IMR-90 (cell line): ENCODE results near the gene CREB5. TPM values are rescaled to one million over a fixed set of nuclear protein-coding genes. Genes with fewer than 3 reads are reported as not detected.

Source experiments
- ATAC-seq: fragments of 200-7000 bp; cut with Tn5 transposase; 2 replicates; pipeline ENCODE4 v1.9.1; 2020; ENCODE audit warnings: low read depth, mild to moderate bottlenecking, moderate library complexity
- BruUV-seq: library from RNA; stranded (reverse); fragments of 400-500 nt; replicated peaks from 2 replicates; lab custom pipeline; 2021; lab: Mats Ljungman, UMichigan
- CTCF ChIA-PET: fragments of 300-600 bp; formaldehyde crosslinking; extraction: SDS; loops from one replicate; lab custom pipeline; 2021; ENCODE audit warnings: antibody characterized with exemption; lab: Yijun Ruan, JAX
- POLR2A ChIA-PET: fragments of 300-600 bp; sonication (Branson Sonifier 250); formaldehyde crosslinking; loops from one replicate; lab custom pipeline; 2022; ENCODE audit warnings: antibody characterized with exemption; ENCODE audit not compliant: unreplicated experiment; lab: Charles Lee
- DNase-seq: peaks from one replicate; pipeline ENCODE4 v3.0.0; 2013
- H2AFZ ChIP-seq: replicated peaks from 2 replicates; pipeline ENCODE3; 2013; ENCODE audit warnings: low read length, mild to moderate bottlenecking; ENCODE audit not compliant: poor library complexity
- H2AK5ac ChIP-seq: 2 replicates; pipeline ENCODE4 v1.6.1; 2013; ENCODE audit warnings: low read depth, low read length, inconsistent platforms
- H2AK9ac ChIP-seq: replicated peaks from 2 replicates; pipeline ENCODE3; 2013; ENCODE audit warnings: mild to moderate bottlenecking, low read depth, low read length, moderate library complexity; ENCODE audit not compliant: poor library complexity
- H2BK120ac ChIP-seq: 2 replicates; pipeline ENCODE4 v1.6.1; 2013; ENCODE audit warnings: low read depth, low read length, inconsistent platforms
- H2BK15ac ChIP-seq: 3 replicates; pipeline ENCODE4 v1.6.1; 2013; ENCODE audit warnings: low read depth, low read length, inconsistent platforms
- H2BK20ac ChIP-seq: 2 replicates; pipeline ENCODE4 v1.6.1; 2013; ENCODE audit warnings: low read depth, mild to moderate bottlenecking, inconsistent platforms, low read length, moderate library complexity
- H2BK5ac ChIP-seq: 2 replicates; pipeline ENCODE4 v1.6.1; 2013; ENCODE audit warnings: mild to moderate bottlenecking, low read depth, low read length, inconsistent platforms; ENCODE audit not compliant: poor library complexity, severe bottlenecking
- H3K14ac ChIP-seq: replicated peaks from 2 replicates; pipeline ENCODE4 v1.6.1; 2013; ENCODE audit warnings: low read depth, low read length, inconsistent platforms
- H3K18ac ChIP-seq: 2 replicates; pipeline ENCODE4 v1.6.1; 2013; ENCODE audit warnings: low read depth, low read length, control low read depth
- H3K23ac ChIP-seq: 2 replicates; pipeline ENCODE4 v1.6.1; 2013; ENCODE audit warnings: low read depth, low read length, inconsistent platforms
- H3K27ac ChIP-seq: 2 replicates; pipeline ENCODE4 v1.5.1; 2013; ENCODE audit warnings: mild to moderate bottlenecking, control low read depth, low read length; ENCODE audit not compliant: insufficient read depth
- H3K27me3 ChIP-seq: 2 replicates; pipeline ENCODE4 v1.6.1; 2013; ENCODE audit warnings: low read length; ENCODE audit not compliant: control insufficient read depth, insufficient read depth
- H3K36me3 ChIP-seq: 2 replicates; pipeline ENCODE4 v1.6.1; 2013; ENCODE audit warnings: low read length, mixed read lengths; ENCODE audit not compliant: control insufficient read depth, insufficient read depth
- H3K4ac ChIP-seq: 2 replicates; pipeline ENCODE4 v1.6.1; 2013; ENCODE audit warnings: low read depth, low read length, inconsistent platforms
- H3K4me1 ChIP-seq: 2 replicates; pipeline ENCODE4 v1.6.1; 2013; ENCODE audit warnings: low read length, mixed read lengths; ENCODE audit not compliant: control insufficient read depth, insufficient read depth
- H3K4me2 ChIP-seq: 2 replicates; pipeline ENCODE4 v1.6.1; 2013; ENCODE audit warnings: low read depth, mild to moderate bottlenecking, control low read depth, low read length, moderate library complexity
- H3K4me3 ChIP-seq: 2 replicates; pipeline ENCODE4 v1.5.1; 2013; ENCODE audit warnings: low read depth, mild to moderate bottlenecking, control low read depth, low read length, moderate library complexity; ENCODE audit not compliant: insufficient read depth
- H3K56ac ChIP-seq: 2 replicates; pipeline ENCODE4 v1.6.1; 2013; ENCODE audit warnings: low read length, inconsistent platforms; ENCODE audit not compliant: insufficient read depth; ENCODE audit errors: extremely low read depth
- H3K79me1 ChIP-seq, 2 experiments: 2 replicates each; pipeline ENCODE4 v1.6.1; 2013; ENCODE audit warnings: low read length in 2 of 2, inconsistent platforms in 1 of 2, low read depth in 1 of 2
- H3K9ac ChIP-seq: 2 replicates; pipeline ENCODE4 v1.6.1; 2013; ENCODE audit warnings: low read depth, low read length, control low read depth
- H3K9me1 ChIP-seq: 2 replicates; pipeline ENCODE4 v1.6.1; 2013; ENCODE audit warnings: low read length, inconsistent platforms; ENCODE audit not compliant: insufficient read depth
- H3K9me3 ChIP-seq: 2 replicates; pipeline ENCODE4 v1.6.1; 2013; ENCODE audit warnings: low read length; ENCODE audit not compliant: control insufficient read depth, insufficient read depth
- H4K20me1 ChIP-seq: 2 replicates; pipeline ENCODE4 v1.6.1; 2013; ENCODE audit warnings: low read length, inconsistent platforms; ENCODE audit not compliant: insufficient read depth
- H4K5ac ChIP-seq: 2 replicates; pipeline ENCODE4 v1.6.1; 2013; ENCODE audit warnings: mild to moderate bottlenecking, low read depth, low read length, control low read depth
- H4K8ac ChIP-seq, 2 experiments: 2 replicates each; pipeline ENCODE4 v1.6.1; 2013; ENCODE audit warnings: low read depth in 2 of 2, low read length in 2 of 2, control low read depth in 1 of 2, inconsistent platforms in 1 of 2
- H4K91ac ChIP-seq: 2 replicates; pipeline ENCODE4 v1.6.1; 2013; ENCODE audit warnings: low read depth, low read length, inconsistent platforms; ENCODE audit not compliant: insufficient read depth
- BHLHE40 ChIP-seq: fragments of 150-350 bp; IDR thresholded peaks from 2 replicates; pipeline ENCODE4 v1.6.1; 2016; ENCODE audit warnings: mild to moderate bottlenecking, low read depth, low read length
- CEBPB ChIP-seq: IDR thresholded peaks from 2 replicates; pipeline ENCODE4 v1.6.1; 2012; ENCODE audit warnings: low read depth, low read length, improper control_type of control experiment
- CHD1 ChIP-seq: IDR thresholded peaks from 2 replicates; pipeline ENCODE4 v1.6.1; 2012; ENCODE audit warnings: low read depth, low read length, improper control_type of control experiment
- FOS ChIP-seq: fragments of 150-350 bp; IDR thresholded peaks from 2 replicates; pipeline ENCODE4 v1.6.1; 2016; ENCODE audit warnings: low read depth, low read length
- MAFK ChIP-seq: IDR thresholded peaks from 2 replicates; pipeline ENCODE4 v1.6.1; 2012; ENCODE audit warnings: low read depth, low read length, improper control_type of control experiment
- MAZ ChIP-seq: IDR thresholded peaks from 2 replicates; pipeline ENCODE4 v1.6.1; 2012; ENCODE audit warnings: low read depth, mild to moderate bottlenecking, low read length, improper control_type of control experiment, moderate library complexity, borderline replicate concordance
- MXI1 ChIP-seq: IDR thresholded peaks from 2 replicates; pipeline ENCODE4 v1.6.1; 2012; ENCODE audit warnings: low read depth, mild to moderate bottlenecking, low read length, moderate library complexity, borderline replicate concordance
- NFE2L2 ChIP-seq: fragments of 150-350 bp; IDR thresholded peaks from 2 replicates; pipeline ENCODE4 v1.6.1; 2016; ENCODE audit warnings: low read depth, mild to moderate bottlenecking, low read length
- POLR2A ChIP-seq: IDR thresholded peaks from 2 replicates; pipeline ENCODE4 v1.6.1; 2012; ENCODE audit warnings: mild to moderate bottlenecking, low read depth, low read length
- RAD21 ChIP-seq: IDR thresholded peaks from 2 replicates; pipeline ENCODE4 v1.6.1; 2012; ENCODE audit warnings: low read length, improper control_type of control experiment
- RCOR1 ChIP-seq: IDR thresholded peaks from 2 replicates; pipeline ENCODE4 v1.6.1; 2012; ENCODE audit warnings: mild to moderate bottlenecking, low read length, improper control_type of control experiment; ENCODE audit not compliant: insufficient replicate concordance
- RFX5 ChIP-seq: IDR thresholded peaks from 2 replicates; pipeline ENCODE4 v1.8.0; 2012; ENCODE audit warnings: low read depth, mild to moderate bottlenecking, low read length, moderate library complexity
- SMC3 ChIP-seq: fragments of 150-350 bp; IDR thresholded peaks from 2 replicates; pipeline ENCODE4 v1.6.1; 2016; ENCODE audit warnings: low read depth, mild to moderate bottlenecking, antibody characterized with exemption, low read length, moderate library complexity
- WGBS, 2 experiments: methylation state at CpG; one replicate each; pipeline versions ENCODE4 v1.1.5 to v1.1.7; 2013; ENCODE audit warnings: missing lambda C conversion rate in 2 of 2; ENCODE audit not compliant: insufficient read length in 1 of 2; ENCODE audit errors: extremely low coverage in 2 of 2; 5-methylcytosine and 5-hydroxymethylcytosine counted together
- dilution Hi-C: fragments of 300-500 bp; cut with HindIII; formaldehyde crosslinking; loops from one replicate; pipeline ENCODE4 v1.14.3; 2018; ENCODE audit warnings: low sequenced_read_pairs; ENCODE audit not compliant: unreplicated experiment
- in situ Hi-C: fragments of 300-500 bp; cut with MboI; formaldehyde crosslinking; loops from 3 replicates; pipeline ENCODE4 v1.14.3; 2019; ENCODE audit warnings: low sequenced_read_pairs, inconsistent platforms, mixed read lengths
- intact Hi-C: fragments of 100-400 bp; cut with micrococcal nuclease; formaldehyde crosslinking; loops from 2 replicates; pipeline ENCODE4 v1.10.0; 2022
- polyA plus RNA-seq, 3 experiments: library from polyadenylated mRNA; depleted of rRNA; stranded (reverse); fragments of >200 nt; gene quantifications; 2 replicates each; pipeline ENCODE4 v1.2.3, GENCODE V29; 2012; ENCODE audit warnings: low replicate concordance in 1 of 3
- total RNA-seq: library from RNA; depleted of rRNA; stranded (reverse); fragments of >200 nt; gene quantifications from 2 replicates; pipeline ENCODE4 v1.2.3, GENCODE V29; 2012
- TF ChIP-seq, protein P1 (sequence below): fragments of 150-350 bp; IDR thresholded peaks from 2 replicates; pipeline ENCODE4 v1.6.1; 2016; ENCODE audit warnings: low read depth, mild to moderate bottlenecking, low read length, moderate library complexity, borderline replicate concordance
- TF ChIP-seq, protein P2 (sequence below): conservative IDR thresholded peaks from 2 replicates; pipeline ENCODE4 v1.5.1; 2012; ENCODE audit warnings: mild to moderate bottlenecking, low read depth, low read length, improper control_type of control experiment
- TF ChIP-seq, protein P3 (sequence below): fragments of 150-350 bp; IDR thresholded peaks from 2 replicates; pipeline ENCODE4 v1.6.1; 2017; ENCODE audit warnings: mild to moderate bottlenecking, antibody characterized with exemption, low read length, low read depth

The CREB5 gene
- total and polyA plus RNA-seq, 2 of the 4 experiments (the other 2 are of a cell fraction), result 7.3 to 13.1 TPM

DNA sequence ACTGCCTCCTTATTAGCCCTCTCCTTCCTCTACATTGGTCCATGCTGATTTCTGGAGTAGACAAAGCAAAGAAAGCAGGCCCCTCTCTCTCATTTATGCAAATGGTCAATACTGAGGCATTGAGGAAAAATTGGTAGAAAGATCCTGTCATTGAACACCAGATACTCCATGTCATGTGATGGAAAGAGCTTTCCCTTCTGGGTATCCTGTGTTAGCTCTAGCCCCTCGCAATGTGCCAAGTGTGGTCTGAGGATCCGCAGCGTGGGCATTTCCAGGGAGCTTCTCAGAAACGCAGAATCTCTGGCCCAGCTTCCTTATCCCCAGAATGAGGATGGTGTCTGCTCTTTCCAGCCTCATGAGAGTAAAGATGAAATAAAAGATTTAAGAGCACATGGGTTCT lies 159.1 kb downstream of the CREB5 start:
- in situ Hi-C loops, result no loop called here
- DNase-seq, result no peak
- intact Hi-C loops, result no loop called here
- Histone ChIP-seq H2BK5ac (no peak overlapping the region), H2BK120ac (no peak overlapping the region; the same call in 1 of the 2 replicates), H2BK20ac (peak overlapping the region; percentile 3; the same call in 1 of the 2 replicates), H3K4me3 (no peak overlapping the region), H3K9ac (no peak overlapping the region), H3K14ac (peak overlapping the region; percentile 48), H3K4ac (no peak overlapping the region), H3K56ac (no peak overlapping the region), H2AFZ (no peak overlapping the region), H3K23ac (no peak overlapping the region), H3K4me1 (peaks cover 3% of the 10 kb centered on the region; the same call in 1 of the 2 replicates), H3K9me1 (no peaks in the 10 kb centered on the region), H3K36me3 (no peaks in the 10 kb centered on the region), H3K9me3 (no peaks in the 10 kb centered on the region), H3K18ac (no peak overlapping the region), H4K20me1 (no peaks in the 10 kb centered on the region), H2AK5ac (no peak overlapping the region), H4K5ac (no peak overlapping the region), H3K27ac (no peak overlapping the region), H4K91ac (peak overlapping the region; percentile 13; the same call in 1 of the 2 replicates), H2AK9ac (no peak overlapping the region), H3K79me1 (no peaks in the 10 kb centered on the region), H3K4me2 (no peak overlapping the region), H4K8ac (peak overlapping the region in 1 of 2 experiments; percentile 5; a peak in 1 of 4 replicates), H2BK15ac (no peak overlapping the region), H3K27me3 (no peaks in the 10 kb centered on the region)
- ChIA-PET CTCF (no interaction called here), POLR2A (no interaction called here)
- WGBS, 2 experiments, result 96% methylated on average over 4 of the region's 4 CpGs; no CpG with 5 or more reads in 1 of the 2 experiments
- no peak for ATAC-seq
- dilution Hi-C loops, result no loop called here
- TF ChIP-seq MAFK, result no peak
- TF ChIP-seq RAD21, result no peak
- no peak for TF ChIP-seq CHD1
- TF ChIP-seq CEBPB, result no peak
- no peak for TF ChIP-seq MXI1
- TF ChIP-seq BHLHE40, result no peak
- no peak for TF ChIP-seq SMC3
- TF ChIP-seq NFE2L2, result no peak
- no peak for TF ChIP-seq RCOR1
- TF ChIP-seq, protein P1, sequence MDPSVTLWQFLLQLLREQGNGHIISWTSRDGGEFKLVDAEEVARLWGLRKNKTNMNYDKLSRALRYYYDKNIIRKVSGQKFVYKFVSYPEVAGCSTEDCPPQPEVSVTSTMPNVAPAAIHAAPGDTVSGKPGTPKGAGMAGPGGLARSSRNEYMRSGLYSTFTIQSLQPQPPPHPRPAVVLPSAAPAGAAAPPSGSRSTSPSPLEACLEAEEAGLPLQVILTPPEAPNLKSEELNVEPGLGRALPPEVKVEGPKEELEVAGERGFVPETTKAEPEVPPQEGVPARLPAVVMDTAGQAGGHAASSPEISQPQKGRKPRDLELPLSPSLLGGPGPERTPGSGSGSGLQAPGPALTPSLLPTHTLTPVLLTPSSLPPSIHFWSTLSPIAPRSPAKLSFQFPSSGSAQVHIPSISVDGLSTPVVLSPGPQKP, result no peak
- no peak for TF ChIP-seq RFX5
- no peak for TF ChIP-seq POLR2A
- TF ChIP-seq MAZ, result no peak
- TF ChIP-seq, protein P2, sequence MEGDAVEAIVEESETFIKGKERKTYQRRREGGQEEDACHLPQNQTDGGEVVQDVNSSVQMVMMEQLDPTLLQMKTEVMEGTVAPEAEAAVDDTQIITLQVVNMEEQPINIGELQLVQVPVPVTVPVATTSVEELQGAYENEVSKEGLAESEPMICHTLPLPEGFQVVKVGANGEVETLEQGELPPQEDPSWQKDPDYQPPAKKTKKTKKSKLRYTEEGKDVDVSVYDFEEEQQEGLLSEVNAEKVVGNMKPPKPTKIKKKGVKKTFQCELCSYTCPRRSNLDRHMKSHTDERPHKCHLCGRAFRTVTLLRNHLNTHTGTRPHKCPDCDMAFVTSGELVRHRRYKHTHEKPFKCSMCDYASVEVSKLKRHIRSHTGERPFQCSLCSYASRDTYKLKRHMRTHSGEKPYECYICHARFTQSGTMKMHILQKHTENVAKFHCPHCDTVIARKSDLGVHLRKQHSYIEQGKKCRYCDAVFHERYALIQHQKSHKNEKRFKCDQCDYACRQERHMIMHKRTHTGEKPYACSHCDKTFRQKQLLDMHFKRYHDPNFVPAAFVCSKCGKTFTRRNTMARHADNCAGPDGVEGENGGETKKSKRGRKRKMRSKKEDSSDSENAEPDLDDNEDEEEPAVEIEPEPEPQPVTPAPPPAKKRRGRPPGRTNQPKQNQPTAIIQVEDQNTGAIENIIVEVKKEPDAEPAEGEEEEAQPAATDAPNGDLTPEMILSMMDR, result no peak
- TF ChIP-seq, protein P3, sequence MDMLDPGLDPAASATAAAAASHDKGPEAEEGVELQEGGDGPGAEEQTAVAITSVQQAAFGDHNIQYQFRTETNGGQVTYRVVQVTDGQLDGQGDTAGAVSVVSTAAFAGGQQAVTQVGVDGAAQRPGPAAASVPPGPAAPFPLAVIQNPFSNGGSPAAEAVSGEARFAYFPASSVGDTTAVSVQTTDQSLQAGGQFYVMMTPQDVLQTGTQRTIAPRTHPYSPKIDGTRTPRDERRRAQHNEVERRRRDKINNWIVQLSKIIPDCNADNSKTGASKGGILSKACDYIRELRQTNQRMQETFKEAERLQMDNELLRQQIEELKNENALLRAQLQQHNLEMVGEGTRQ, result no peak
- no peak for TF ChIP-seq FOS
- no TSS peak for BruUV-seq
